Measurements from ENCODE around the gene KLF13. TPM values are rescaled to one million over a fixed set of nuclear protein-coding genes. Genes with fewer than 3 reads are reported as not detected.
A peak's percentile ranks its signal among the peaks of the same experiment; 100 is the strongest.
"Not testable (repeated sequence)": the region's sequence is repeated elsewhere in the genome, so short reads cannot be mapped to it uniquely, and the experiment has no call there.

KLF13 gene
- total RNA-seq, 2 donors from 2014 or later: 18.7 to 18.9 TPM

DNA sequence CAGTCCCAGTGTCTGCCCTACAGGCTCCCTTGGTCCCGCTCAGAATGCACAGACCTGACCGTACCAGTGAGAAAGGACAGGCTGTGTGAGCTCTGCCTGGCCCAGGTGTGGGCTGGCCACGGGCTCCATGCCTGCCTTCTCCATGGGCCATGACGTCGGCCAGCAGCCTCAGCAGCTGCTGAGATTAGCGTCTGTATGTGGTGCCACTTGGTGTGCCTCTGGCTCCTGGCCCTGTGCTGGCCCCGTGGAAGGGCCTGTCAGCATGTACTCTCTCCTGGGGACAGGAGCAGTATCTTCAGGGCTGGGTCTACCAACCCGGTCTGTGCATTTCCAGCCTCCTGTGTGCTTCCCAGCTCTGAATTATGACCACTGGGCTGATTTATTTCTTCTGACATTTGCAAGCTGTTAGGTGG lies 25.7 kb downstream of the KLF13 start:
- no peaks in the 10 kb centered on the region for H3K36me3 ChIP-seq (ENCODE audit: control insufficient read depth, insufficient read depth, low read length)
- TF ChIP-seq, protein P1, sequence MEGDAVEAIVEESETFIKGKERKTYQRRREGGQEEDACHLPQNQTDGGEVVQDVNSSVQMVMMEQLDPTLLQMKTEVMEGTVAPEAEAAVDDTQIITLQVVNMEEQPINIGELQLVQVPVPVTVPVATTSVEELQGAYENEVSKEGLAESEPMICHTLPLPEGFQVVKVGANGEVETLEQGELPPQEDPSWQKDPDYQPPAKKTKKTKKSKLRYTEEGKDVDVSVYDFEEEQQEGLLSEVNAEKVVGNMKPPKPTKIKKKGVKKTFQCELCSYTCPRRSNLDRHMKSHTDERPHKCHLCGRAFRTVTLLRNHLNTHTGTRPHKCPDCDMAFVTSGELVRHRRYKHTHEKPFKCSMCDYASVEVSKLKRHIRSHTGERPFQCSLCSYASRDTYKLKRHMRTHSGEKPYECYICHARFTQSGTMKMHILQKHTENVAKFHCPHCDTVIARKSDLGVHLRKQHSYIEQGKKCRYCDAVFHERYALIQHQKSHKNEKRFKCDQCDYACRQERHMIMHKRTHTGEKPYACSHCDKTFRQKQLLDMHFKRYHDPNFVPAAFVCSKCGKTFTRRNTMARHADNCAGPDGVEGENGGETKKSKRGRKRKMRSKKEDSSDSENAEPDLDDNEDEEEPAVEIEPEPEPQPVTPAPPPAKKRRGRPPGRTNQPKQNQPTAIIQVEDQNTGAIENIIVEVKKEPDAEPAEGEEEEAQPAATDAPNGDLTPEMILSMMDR (conservative IDR thresholded peaks at IDR 0.05): no peak
- no peaks in the 10 kb centered on the region for H3K27me3 ChIP-seq (ENCODE audit: control insufficient read depth, insufficient read depth, low read length, poor library complexity, severe bottlenecking)
- no peak overlapping the region for H3K27ac Mint-ChIP-seq
- H3K9me3 Mint-ChIP-seq: no peaks in the 10 kb centered on the region
- no peaks in the 10 kb centered on the region for H3K4me1 ChIP-seq (ENCODE audit: control insufficient read depth, insufficient read depth, low read length)
- no peak overlapping the region for H3K4me3 ChIP-seq (ENCODE audit: low read length)
- no peak for DNase-seq
- no peak overlapping the region for H3K27ac ChIP-seq (ENCODE audit: low read depth, low read length)
- H3K9ac ChIP-seq (ENCODE audit: extremely low read depth, low read length, poor library complexity, severe bottlenecking): no peak overlapping the region
- WGBS, 2 experiments (ENCODE audit: insufficient coverage in 1 of 2, insufficient read length in 1 of 2): 89 to 90% methylated on average over 7 to 8 of the region's 8 CpGs
- no peak overlapping the region for H3K4me3 Mint-ChIP-seq
- H3K27me3 Mint-ChIP-seq (ENCODE audit: insufficient read depth): no peaks in the 10 kb centered on the region
- peaks cover 16% of the 10 kb centered on the region for H3K4me1 Mint-ChIP-seq
- no peaks in the 10 kb centered on the region for H3K9me3 ChIP-seq (ENCODE audit: control insufficient read depth, low read length)
- H3K36me3 Mint-ChIP-seq (ENCODE audit: low read depth): peaks cover 2% of the 10 kb centered on the region

DNA sequence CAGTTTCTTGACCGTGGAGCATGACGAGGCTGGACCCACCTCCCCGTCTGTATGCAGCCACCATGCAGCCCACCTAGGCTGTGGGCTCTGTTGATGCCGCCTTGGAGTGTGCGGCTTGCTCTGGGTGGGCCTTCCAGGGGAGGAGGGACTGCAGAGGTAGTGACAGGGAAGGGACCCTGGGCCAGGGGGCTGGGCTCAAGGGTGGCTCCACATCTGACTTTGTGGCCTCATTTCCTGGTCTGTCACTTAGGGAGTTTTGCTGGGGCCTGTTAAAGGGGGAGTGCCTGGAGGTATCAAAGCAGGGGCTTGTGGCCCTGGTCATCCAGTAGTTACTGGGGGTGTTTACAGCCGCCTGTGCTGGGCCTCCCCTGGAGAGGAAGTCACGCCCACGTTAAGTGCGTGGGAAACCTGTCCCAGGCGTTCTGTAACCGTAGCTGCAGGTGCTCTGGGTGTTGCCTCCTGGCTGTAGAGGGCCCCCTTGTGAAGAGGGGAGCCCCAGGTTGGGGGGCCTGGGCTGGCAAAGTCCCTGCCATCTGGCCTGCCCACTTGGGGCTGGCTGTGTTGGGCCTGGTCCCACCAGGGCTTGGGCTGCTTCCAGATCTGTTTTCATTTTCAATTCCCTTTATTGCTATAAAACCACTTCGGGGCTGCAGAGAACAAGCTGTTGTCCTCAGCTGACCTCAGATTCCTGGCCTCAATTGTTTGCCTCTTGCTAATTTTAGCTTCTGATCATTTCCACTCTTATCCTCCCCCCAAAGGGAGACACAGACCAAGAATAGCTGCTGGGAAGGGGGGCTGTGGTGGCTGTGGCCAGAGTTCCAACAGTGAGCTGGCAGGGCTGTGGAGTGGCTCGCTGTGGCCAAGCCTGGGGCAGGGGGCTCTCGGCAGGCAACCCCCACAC lies 26.5 kb downstream of the KLF13 start:
- H3K36me3 Mint-ChIP-seq (ENCODE audit: low read depth): peaks cover 2% of the 10 kb centered on the region
- no peaks in the 10 kb centered on the region for H3K9me3 Mint-ChIP-seq
- H3K27me3 ChIP-seq (ENCODE audit: control insufficient read depth, insufficient read depth, low read length, poor library complexity, severe bottlenecking): no peaks in the 10 kb centered on the region
- H3K4me1 ChIP-seq (ENCODE audit: control insufficient read depth, insufficient read depth, low read length): no peaks in the 10 kb centered on the region
- H3K9ac ChIP-seq (ENCODE audit: extremely low read depth, low read length, poor library complexity, severe bottlenecking): no peak overlapping the region
- no peak for DNase-seq
- TF ChIP-seq, protein P1 (conservative IDR thresholded peaks at IDR 0.05): no peak
- WGBS, 2 experiments (ENCODE audit: insufficient coverage in 1 of 2, insufficient read length in 1 of 2): 83 to 85% methylated on average over 5 to 14 of the region's 14 CpGs
- no peak overlapping the region for H3K4me3 Mint-ChIP-seq
- H3K4me3 ChIP-seq (ENCODE audit: low read length): no peak overlapping the region
- H3K4me1 Mint-ChIP-seq: peaks cover 18% of the 10 kb centered on the region
- peak overlapping the region; percentile 21 for H3K27ac Mint-ChIP-seq
- H3K9me3 ChIP-seq (ENCODE audit: control insufficient read depth, low read length): no peaks in the 10 kb centered on the region
- H3K27me3 Mint-ChIP-seq (ENCODE audit: insufficient read depth): no peaks in the 10 kb centered on the region
- no peaks in the 10 kb centered on the region for H3K36me3 ChIP-seq (ENCODE audit: control insufficient read depth, insufficient read depth, low read length)
- peak overlapping the region; percentile 55 for H3K27ac ChIP-seq (ENCODE audit: low read depth, low read length)

DNA sequence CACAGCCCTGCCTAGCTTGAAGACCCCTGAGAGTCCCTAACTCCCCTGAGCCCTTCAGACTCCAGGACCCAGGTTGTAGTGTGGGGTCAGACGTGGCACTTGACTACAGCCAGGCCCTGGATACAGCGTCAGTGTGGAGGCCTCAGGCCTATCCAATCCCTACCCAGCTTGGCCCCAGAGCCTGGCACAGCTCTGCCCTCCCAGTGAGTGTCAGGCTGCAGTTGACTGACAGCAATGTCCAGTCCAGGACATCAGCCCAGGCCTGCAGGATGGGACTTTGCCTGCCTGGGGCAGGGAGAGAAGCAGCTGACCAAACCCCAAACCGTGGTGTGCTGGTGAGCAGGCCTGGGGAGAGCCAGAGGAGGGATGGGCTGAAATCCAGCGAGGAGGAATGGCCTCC lies 27.3 kb downstream of the KLF13 start:
- H3K27ac ChIP-seq (ENCODE audit: low read depth, low read length): peak overlapping the region; percentile 32
- WGBS, 2 experiments (ENCODE audit: insufficient coverage in 1 of 2, insufficient read length in 1 of 2): 92 to 94% methylated on average over 2 to 4 of the region's 4 CpGs
- Mint-ChIP-seq H3K36me3 (ENCODE audit: low read depth) (peaks cover 2% of the 10 kb centered on the region), H3K9me3 (no peaks in the 10 kb centered on the region), H3K4me1 (peaks cover 18% of the 10 kb centered on the region), H3K4me3 (no peak overlapping the region), H3K27ac (no peak overlapping the region), H3K27me3 (ENCODE audit: insufficient read depth) (no peaks in the 10 kb centered on the region)
- no peak overlapping the region for H3K9ac ChIP-seq (ENCODE audit: extremely low read depth, low read length, poor library complexity, severe bottlenecking)
- H3K36me3 ChIP-seq (ENCODE audit: control insufficient read depth, insufficient read depth, low read length): no peaks in the 10 kb centered on the region
- no peak overlapping the region for H3K4me3 ChIP-seq (ENCODE audit: low read length)
- no peaks in the 10 kb centered on the region for H3K4me1 ChIP-seq (ENCODE audit: control insufficient read depth, insufficient read depth, low read length)
- TF ChIP-seq, protein P1 (conservative IDR thresholded peaks at IDR 0.05): no peak
- DNase-seq: no peak
- H3K27me3 ChIP-seq (ENCODE audit: control insufficient read depth, insufficient read depth, low read length, poor library complexity, severe bottlenecking): no peaks in the 10 kb centered on the region
- H3K9me3 ChIP-seq (ENCODE audit: control insufficient read depth, low read length): no peaks in the 10 kb centered on the region

DNA sequence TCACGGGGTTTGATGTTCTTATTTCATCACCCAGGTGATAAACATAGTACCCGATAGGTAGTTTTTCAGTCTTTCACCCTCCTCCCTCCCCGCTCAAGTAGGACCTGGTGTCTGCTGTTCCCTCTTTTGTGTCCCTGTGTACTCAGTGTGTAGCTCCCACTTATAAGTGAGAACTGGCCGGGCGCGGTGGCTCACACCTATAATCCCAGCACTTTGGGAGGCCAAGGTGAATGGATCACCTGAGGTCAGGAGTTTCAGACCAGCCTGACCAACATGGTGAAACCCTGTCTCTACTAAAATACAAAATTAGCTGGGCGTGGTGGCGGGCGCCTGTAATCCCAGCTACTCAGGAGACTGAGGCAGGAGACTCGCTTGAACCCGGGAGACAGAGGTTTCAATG lies 29.5 kb downstream of the KLF13 start:
- H3K9me3 Mint-ChIP-seq; DNase-seq; H3K27ac ChIP-seq (ENCODE audit: low read depth, low read length); H3K27me3 ChIP-seq (ENCODE audit: control insufficient read depth, insufficient read depth, low read length, poor library complexity, severe bottlenecking); H3K9me3 ChIP-seq (ENCODE audit: control insufficient read depth, low read length); H3K36me3 ChIP-seq (ENCODE audit: control insufficient read depth, insufficient read depth, low read length); H3K9ac ChIP-seq (ENCODE audit: extremely low read depth, low read length, poor library complexity, severe bottlenecking); H3K27me3 Mint-ChIP-seq (ENCODE audit: insufficient read depth); H3K4me3 ChIP-seq (ENCODE audit: low read length); H3K4me1 ChIP-seq (ENCODE audit: control insufficient read depth, insufficient read depth, low read length); H3K27ac Mint-ChIP-seq; H3K36me3 Mint-ChIP-seq (ENCODE audit: low read depth); H3K4me3 Mint-ChIP-seq: not testable (repeated sequence)
- peaks cover 18% of the 10 kb centered on the region for H3K4me1 Mint-ChIP-seq
- 88 to 96% methylated on average over 11 of the region's 11 CpGs for WGBS, 2 experiments (ENCODE audit: insufficient coverage in 1 of 2, insufficient read length in 1 of 2)
